Stimulated activated CD4-positive, alpha-beta T cell treated with anti-CD3 and anti-CD28 coated beads, Interleukin-1b, Interleukin-23, amount 100 ng/mL, for 4 hours (primary cell): Measurements from ENCODE around the gene UBXN6.

Experiments
- DNase-seq, 2 donors: peaks; one replicate each; pipeline ENCODE4 v3.0.0-alpha.2; 2020; ENCODE audit warnings: low read depth in 2 of 2

UBXN6 gene

GRCh38 chr19:4493104-4493928 lies 35.7 kb upstream of the UBXN6 start:
- no peak for DNase-seq

- DNase-seq = no peak
Measured at GRCh38 chr19:4492337-4493103, 34.9 kb upstream of the UBXN6 start.

GRCh38 chr19:4491446-4491845 lies 33.9 kb upstream of the UBXN6 start:
- no peak for DNase-seq

GRCh38 chr19:4488496-4488895 lies 30.9 kb upstream of the UBXN6 start:
- no peak for DNase-seq

- DNase-seq = no peak
Measured at GRCh38 chr19:4487572-4487971, 30.0 kb upstream of the UBXN6 start.

GRCh38 chr19:4483385-4483784 lies 25.8 kb upstream of the UBXN6 start:
- no peak for DNase-seq

- no peak for DNase-seq
Measured at GRCh38 chr19:4482721-4483364, 25.2 kb upstream of the UBXN6 start.

GRCh38 chr19:4477034-4477801 lies 19.6 kb upstream of the UBXN6 start:
- DNase-seq = no peak

- no peak for DNase-seq
Measured at GRCh38 chr19:4474514-4475022, 17.0 kb upstream of the UBXN6 start.

GRCh38 chr19:4473763-4474513 lies 16.3 kb upstream of the UBXN6 start:
- DNase-seq = no peak

GRCh38 chr19:4473011-4473762 lies 15.6 kb upstream of the UBXN6 start:
- DNase-seq = no peak

GRCh38 chr19:4472174-4472974 lies 14.8 kb upstream of the UBXN6 start, which contains the start of gene HDGFL2:
Gene HDGFL2, plus strand, starts transcription at chr19:4472297. Its CDS starts 54 bp downstream, at chr19:4472351.
- DNase-seq = peak in 1 of 2 donors; percentile 94

- DNase-seq = peak; percentile 87 to 94
Measured at GRCh38 chr19:4471403-4472173, 14.0 kb upstream of the UBXN6 start.

- DNase-seq = no peak
Measured at GRCh38 chr19:4467835-4468234, 10.2 kb upstream of the UBXN6 start.

- no peak for DNase-seq
Measured at GRCh38 chr19:4464815-4465581, 7.4 kb upstream of the UBXN6 start.

- peak; percentile 53 to 54 for DNase-seq
Measured at GRCh38 chr19:4456843-4457653, 546 bp downstream of the UBXN6 start.

- no peak for DNase-seq
Measured at GRCh38 chr19:4456476-4456842, 1.1 kb downstream of the UBXN6 start.
